IPS-20b (cell line): ENCODE data around the gene KLF15.

Experiments
- H3K27ac ChIP-seq: one replicate; pipeline ENCODE4 v1.5.1; 2013; ENCODE audit warnings: low read length
- H3K27me3 ChIP-seq: 2 replicates; pipeline ENCODE4 v1.6.1; 2013; ENCODE audit warnings: mild to moderate bottlenecking, low read length, inconsistent platforms; ENCODE audit not compliant: insufficient read depth
- H3K36me3 ChIP-seq: 2 replicates; pipeline ENCODE4 v1.6.1; 2013; ENCODE audit warnings: low read depth, mild to moderate bottlenecking, inconsistent platforms, low read length, moderate library complexity; ENCODE audit not compliant: insufficient read depth
- H3K4me1 ChIP-seq: 2 replicates; pipeline ENCODE4 v1.6.1; 2013; ENCODE audit warnings: mild to moderate bottlenecking, control low read depth, inconsistent platforms, low read length, moderate library complexity; ENCODE audit not compliant: insufficient read depth
- H3K4me3 ChIP-seq: 2 replicates; pipeline ENCODE4 v1.5.1; 2013; ENCODE audit warnings: mild to moderate bottlenecking, low read length, inconsistent platforms
- H3K9ac ChIP-seq: 2 replicates; pipeline ENCODE4 v1.6.1; 2013; ENCODE audit warnings: low read depth, mild to moderate bottlenecking, inconsistent platforms, low read length, moderate library complexity
- H3K9me3 ChIP-seq: 2 replicates; pipeline ENCODE4 v1.6.1; 2013; ENCODE audit warnings: mild to moderate bottlenecking, low read depth, low read length, inconsistent platforms; ENCODE audit not compliant: insufficient read depth

Gene KLF15

DNA sequence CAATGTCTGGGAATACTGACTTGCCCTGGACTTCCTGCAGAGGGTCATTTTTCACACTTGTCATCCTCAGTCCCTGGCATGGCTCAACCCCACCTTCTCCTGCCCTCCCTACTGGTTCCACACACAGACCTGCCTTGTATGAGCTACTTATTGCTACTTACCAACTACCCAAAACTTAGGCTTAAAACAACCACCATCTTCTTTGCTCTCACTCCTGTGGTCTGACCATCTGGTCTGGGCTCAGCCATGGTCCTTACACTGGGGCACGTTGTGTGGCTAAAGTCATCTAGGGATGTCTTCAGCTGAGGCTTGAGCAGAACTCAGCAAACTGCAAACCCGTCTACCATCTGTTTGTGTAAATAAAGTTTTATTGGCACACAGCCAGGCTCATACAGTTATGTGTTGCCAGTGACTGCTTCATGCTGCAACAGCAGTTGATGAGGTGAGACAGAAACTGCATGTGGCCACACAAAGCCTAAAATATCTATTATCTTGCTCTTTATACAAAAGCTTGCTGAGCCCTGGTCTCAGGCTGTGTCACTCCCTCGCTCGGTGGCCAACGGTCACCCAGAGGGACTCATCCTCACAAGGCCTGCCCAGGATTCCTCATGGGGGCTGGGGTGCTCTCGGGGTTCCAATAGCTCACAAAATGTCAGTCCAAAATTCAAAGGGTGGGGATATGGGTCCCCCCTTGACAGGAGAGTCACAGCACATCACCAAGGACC lies 43.5 kb downstream of the KLF15 start:
- Histone ChIP-seq H3K9me3 (no peaks in the 10 kb centered on the region), H3K4me1 (peaks cover 7% of the 10 kb centered on the region; the same call in 1 of the 2 replicates), H3K4me3 (no peak overlapping the region), H3K36me3 (no peaks in the 10 kb centered on the region), H3K27ac (no peak overlapping the region), H3K9ac (no peak overlapping the region), H3K27me3 (no peaks in the 10 kb centered on the region)

DNA sequence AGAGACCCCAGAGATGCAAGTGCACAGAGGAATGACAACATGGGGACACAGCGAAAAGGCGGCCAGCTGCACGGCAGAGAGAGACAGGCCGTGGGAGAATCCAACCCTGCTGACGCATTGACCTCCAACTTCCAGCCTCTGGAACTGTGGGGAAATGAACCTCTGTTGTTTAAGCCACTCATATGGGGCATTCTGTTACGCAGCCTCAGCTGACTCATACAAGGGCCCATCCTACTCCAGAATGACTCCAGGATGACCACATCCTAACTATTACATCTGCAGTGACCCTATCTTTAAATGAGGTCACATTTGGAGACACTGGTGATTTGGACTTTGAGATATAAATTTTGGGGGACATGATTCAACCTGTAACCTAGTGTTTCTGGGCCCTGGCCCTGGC lies 44.0 kb downstream of the KLF15 start:
- Histone ChIP-seq H3K36me3 (no peaks in the 10 kb centered on the region), H3K27me3 (no peaks in the 10 kb centered on the region), H3K9ac (no peak overlapping the region), H3K9me3 (no peaks in the 10 kb centered on the region), H3K4me3 (no peak overlapping the region), H3K4me1 (peaks cover 7% of the 10 kb centered on the region; the same call in 1 of the 2 replicates), H3K27ac (no peak overlapping the region)

- Histone ChIP-seq H3K4me1 (peaks cover 7% of the 10 kb centered on the region; the same call in 1 of the 2 replicates), H3K4me3 (no peak overlapping the region), H3K9me3 (no peaks in the 10 kb centered on the region), H3K9ac (no peak overlapping the region), H3K36me3 (no peaks in the 10 kb centered on the region), H3K27me3 (no peaks in the 10 kb centered on the region), H3K27ac (no peak overlapping the region)
These were observed 44.9 kb downstream of the KLF15 start for GRCh38 chr3:126312341-126312740.

DNA sequence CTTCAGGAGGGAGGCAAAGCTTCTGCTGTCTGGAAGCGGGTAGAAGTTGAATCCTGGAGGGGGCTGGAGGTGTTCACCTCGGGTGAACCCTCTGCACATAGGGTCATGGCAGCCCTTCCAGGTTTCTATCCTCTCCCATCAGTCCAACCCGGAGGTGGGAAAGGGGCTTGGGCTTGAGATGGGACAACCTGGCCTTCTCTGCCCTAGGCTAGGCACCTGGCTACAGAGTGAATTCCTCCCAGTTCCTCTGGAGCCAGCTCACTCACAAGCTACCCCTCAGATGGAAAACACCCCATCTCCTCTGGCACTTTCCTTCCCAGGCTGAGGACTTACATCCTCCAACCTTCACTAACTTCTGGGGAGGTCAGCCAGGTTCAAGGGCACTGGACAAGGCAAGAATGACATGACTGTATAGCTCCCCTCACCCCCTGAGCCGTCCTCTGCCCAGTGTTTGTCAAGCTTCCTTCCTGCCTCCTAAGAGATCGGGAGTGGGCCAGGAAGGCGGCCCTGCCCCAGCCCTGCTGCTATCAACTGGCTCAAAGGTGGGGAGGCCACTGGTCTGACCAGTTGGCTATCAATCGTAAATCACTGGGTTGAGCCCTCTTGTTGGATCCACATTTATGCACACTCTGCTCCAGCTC lies 45.8 kb downstream of the KLF15 start:
- Histone ChIP-seq H3K9ac (no peak overlapping the region), H3K27ac (no peak overlapping the region), H3K4me3 (no peak overlapping the region), H3K36me3 (no peaks in the 10 kb centered on the region), H3K27me3 (no peaks in the 10 kb centered on the region), H3K4me1 (peaks cover 7% of the 10 kb centered on the region; the same call in 1 of the 2 replicates), H3K9me3 (no peaks in the 10 kb centered on the region)

DNA sequence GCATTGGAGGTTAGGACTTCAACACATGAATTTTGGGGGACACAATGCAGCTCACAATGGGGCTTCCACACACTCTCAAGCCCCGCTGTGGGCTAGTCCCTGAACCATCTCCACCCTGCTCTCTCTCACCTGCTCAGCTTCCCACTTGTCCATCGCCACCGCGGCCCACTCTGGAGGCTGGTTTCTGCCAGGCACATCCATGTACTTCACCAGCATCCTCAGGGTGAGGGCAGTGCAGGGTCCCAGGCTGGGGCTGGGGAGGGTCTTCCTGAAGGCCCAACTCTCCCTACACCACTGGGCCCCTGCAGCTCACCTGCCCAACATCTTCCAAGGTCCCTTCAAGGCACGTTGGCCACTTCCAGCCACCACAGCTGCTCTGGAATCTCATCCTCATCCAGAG lies 46.4 kb downstream of the KLF15 start:
- Histone ChIP-seq H3K9me3 (no peaks in the 10 kb centered on the region), H3K27me3 (no peaks in the 10 kb centered on the region), H3K27ac (no peak overlapping the region), H3K9ac (no peak overlapping the region), H3K4me3 (no peak overlapping the region), H3K36me3 (no peaks in the 10 kb centered on the region), H3K4me1 (peaks cover 5% of the 10 kb centered on the region; the same call in 1 of the 2 replicates)

DNA sequence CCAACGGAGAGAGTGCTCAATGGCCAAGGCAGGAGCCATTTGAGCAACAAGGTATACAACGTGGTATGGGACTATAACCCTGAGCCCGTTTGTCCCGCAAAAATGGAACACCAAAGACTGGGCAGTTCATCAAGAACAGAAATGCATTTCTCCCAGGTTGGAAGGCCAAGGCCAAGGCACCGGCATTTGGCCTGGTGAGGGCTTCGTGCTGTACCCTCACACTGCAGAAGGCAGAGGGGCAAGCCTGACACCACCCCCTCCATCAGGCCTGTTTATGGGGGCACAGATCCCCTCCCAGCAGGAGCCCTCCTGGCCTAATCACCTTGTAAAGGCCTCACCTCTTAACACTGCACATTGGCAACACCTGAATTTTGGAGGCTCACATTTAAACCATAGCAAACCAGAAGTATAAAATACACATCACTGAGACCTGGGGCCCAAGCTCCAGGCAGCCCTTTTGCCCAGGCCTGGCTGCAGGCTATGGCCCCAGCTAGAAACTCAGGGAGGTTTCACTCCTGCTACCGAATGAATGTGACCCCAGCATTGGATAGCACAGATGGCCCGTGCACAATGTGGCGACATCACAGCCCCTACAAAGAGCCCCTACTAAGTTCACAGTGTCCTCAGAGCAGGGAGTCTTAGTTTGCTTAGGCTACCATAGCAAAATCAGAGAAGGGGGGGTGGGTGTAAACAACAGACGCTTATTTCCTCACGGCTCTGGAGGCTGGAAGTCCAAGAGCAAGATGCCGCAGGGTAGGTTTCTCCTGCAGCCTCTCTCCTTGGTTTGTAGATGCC lies 47.1 kb downstream of the KLF15 start:
- H3K4me3 ChIP-seq, result no peak overlapping the region
- H3K9me3 ChIP-seq, result no peaks in the 10 kb centered on the region
- H3K36me3 ChIP-seq, result no peaks in the 10 kb centered on the region
- H3K9ac ChIP-seq, result no peak overlapping the region
- no peaks in the 10 kb centered on the region for H3K4me1 ChIP-seq
- H3K27ac ChIP-seq, result no peak overlapping the region
- no peaks in the 10 kb centered on the region for H3K27me3 ChIP-seq

- peaks cover 5% of the 10 kb centered on the region; the same call in 1 of the 2 replicates for H3K9me3 ChIP-seq
- H3K4me3 ChIP-seq, result no peak overlapping the region
- no peaks in the 10 kb centered on the region for H3K4me1 ChIP-seq
- H3K27me3 ChIP-seq, result no peaks in the 10 kb centered on the region
- H3K9ac ChIP-seq, result no peak overlapping the region
- H3K27ac ChIP-seq, result no peak overlapping the region
- H3K36me3 ChIP-seq, result no peaks in the 10 kb centered on the region
These were observed 48.0 kb downstream of the KLF15 start for GRCh38 chr3:126309165-126309564.

DNA sequence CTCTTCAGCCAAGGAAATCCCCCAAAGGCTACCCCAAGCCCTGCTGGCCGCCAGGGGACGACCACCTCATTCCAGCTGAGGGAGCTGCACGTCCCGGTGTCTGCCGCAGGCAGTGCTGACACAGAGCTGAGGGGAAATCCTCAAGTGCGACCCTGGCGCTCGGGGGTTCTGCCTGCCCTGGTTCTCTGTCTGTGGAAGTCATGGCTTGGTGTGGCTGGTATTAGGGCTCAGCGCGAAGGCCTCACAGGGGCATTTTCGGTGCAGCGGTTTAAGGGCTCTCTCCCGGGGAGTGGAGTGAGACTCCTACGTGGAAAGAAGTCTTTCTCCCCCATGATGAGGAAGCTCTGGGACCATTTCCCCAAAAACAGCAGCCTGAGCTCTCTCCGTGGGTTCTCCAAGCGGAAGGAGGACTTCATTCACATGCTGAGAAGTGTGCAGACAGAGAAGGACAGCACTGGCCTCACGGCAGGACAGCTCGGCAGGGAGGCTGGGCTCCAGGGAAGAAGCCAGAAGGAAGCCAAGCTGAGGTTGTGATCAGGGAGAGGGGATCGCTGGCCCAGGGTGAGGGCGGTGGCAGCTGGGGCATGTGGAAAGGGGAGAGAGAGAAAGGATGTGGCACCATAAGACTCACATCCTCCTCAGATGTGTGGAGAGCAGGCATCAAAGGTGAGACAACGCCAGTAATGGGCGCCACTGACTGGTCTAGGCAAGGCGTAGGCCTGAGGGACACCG lies 48.6 kb downstream of the KLF15 start:
- peaks cover 6% of the 10 kb centered on the region; the same call in 1 of the 2 replicates for H3K9me3 ChIP-seq
- no peak overlapping the region for H3K9ac ChIP-seq
- H3K27ac ChIP-seq, result no peak overlapping the region
- no peaks in the 10 kb centered on the region for H3K4me1 ChIP-seq
- no peaks in the 10 kb centered on the region for H3K36me3 ChIP-seq
- no peak overlapping the region for H3K4me3 ChIP-seq
- H3K27me3 ChIP-seq, result no peaks in the 10 kb centered on the region

DNA sequence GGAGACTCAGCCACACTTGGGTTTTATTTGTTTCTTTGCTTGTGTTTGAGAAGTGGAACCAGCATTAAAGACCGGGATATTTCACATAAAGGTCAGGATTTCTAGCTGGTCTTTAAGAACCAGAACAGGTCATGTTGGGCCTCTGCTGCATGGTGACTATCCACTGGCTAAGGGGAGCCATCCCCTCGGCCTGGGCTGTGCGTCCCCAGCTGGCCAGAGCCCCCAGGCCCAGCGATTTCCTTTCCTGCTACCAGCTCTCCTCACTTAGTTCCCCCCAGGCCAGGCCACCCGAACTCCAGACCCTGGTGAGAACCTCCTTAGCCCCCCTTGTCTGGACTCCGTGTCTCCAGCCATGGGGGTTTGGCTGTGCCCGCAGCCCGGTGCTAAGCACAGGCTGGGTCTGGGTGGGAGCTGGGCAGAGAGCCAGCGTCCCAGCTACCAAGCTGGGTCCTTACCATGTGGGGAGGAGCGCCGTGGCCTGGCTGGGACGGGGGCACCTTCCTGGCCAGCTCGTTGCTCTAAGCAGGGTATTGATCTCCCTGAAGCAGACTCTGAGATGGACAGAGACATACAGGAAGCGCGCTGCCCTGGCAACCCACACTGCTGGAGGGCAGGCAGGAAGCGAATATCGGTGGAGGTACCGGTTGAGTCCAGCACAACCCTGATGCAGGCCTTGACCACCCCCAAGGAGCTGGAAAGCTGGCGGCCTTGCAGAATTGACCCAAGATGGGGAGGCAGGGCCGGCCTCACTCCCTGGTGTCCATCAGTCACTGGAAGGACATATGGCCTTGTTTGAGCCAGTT lies 49.4 kb downstream of the KLF15 start:
- H3K27me3 ChIP-seq, result no peaks in the 10 kb centered on the region
- H3K4me3 ChIP-seq, result no peak overlapping the region
- no peaks in the 10 kb centered on the region for H3K4me1 ChIP-seq
- H3K27ac ChIP-seq, result no peak overlapping the region
- peaks cover 13% of the 10 kb centered on the region; the same call in 1 of the 2 replicates for H3K9me3 ChIP-seq
- H3K9ac ChIP-seq, result no peak overlapping the region
- no peaks in the 10 kb centered on the region for H3K36me3 ChIP-seq

- no peak overlapping the region for H3K9ac ChIP-seq
- no peak overlapping the region for H3K27ac ChIP-seq
- no peaks in the 10 kb centered on the region for H3K4me1 ChIP-seq
- H3K9me3 ChIP-seq, result peaks cover 13% of the 10 kb centered on the region; the same call in 1 of the 2 replicates
- no peak overlapping the region for H3K4me3 ChIP-seq
- H3K27me3 ChIP-seq, result no peaks in the 10 kb centered on the region
- no peaks in the 10 kb centered on the region for H3K36me3 ChIP-seq
These were observed 50.2 kb downstream of the KLF15 start for GRCh38 chr3:126306888-126307482.
